Iris pigment epithelial cell (primary cell): Measurements from ENCODE around the gene ATXN7.

Source experiments
- DNase-seq: peaks from one replicate; pipeline ENCODE4 v3.0.0-alpha.2; 2011; ENCODE audit warnings: low read depth

ATXN7 gene

DNA sequence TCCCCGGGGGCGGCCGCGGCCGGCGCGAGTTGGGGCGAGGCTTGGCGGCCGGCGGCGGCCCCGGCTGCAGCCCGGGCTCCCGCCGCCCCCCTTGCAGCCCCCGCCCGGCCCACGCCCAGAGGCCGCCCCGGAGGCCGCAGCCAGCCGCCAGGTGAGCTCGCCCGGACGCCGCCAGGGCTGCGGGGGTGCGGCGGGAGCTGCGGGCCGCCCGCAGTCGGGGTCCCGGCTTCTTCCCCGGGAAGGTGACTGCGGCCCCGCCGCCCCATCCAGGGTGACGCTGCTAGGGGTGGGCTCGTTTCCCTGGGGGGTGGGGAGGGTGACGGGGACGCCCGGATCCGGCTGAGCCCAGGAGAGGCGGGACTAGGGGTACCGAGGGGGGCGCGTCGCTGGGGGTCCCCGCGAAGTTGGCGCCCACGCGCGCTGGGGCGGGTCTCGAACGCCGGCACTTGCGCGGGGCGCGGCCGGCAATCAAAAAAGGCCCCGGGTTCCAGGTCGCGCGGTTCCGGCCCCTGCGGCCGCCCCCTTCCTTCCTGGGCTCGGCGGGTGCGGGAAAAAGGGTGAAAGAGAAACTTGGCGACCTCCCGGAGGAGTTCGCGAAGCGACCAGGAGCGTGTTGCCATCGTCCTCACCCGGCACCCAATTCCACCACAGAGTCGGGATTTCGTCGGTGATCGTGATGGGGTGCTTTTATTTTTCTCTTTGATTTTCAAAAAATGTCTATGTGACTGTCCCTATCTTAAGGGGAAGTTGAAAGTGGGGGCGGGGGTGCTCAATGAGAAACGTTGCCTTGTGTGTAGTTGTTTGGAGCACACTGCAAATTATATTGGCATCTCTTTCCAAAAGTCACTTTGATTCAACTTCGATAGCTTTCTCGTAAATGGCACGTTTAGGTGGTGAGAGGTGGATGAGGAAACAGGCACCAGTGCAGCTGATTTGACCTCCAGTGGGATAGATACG lies 619 bp downstream of the ATXN7 start:
- peak; percentile 9 for DNase-seq

DNA sequence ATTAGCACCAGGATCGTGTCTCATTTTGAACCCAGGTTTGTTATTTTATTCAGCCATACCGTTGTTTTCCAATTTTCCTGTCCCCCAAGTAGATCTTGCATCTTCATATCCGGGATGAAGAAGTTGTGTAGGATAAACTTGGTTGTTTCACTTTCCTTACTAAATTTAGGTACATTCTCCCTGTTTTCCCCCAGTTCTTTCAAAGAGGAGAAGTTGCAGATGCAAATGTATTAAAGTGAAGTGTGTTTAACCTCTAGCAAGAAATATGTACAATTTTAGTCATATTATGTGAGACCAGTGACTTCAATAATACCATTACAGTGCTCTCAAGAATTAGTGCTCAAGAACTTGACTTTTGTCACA lies 1.3 kb downstream of the ATXN7 start:
- no peak for DNase-seq

DNA sequence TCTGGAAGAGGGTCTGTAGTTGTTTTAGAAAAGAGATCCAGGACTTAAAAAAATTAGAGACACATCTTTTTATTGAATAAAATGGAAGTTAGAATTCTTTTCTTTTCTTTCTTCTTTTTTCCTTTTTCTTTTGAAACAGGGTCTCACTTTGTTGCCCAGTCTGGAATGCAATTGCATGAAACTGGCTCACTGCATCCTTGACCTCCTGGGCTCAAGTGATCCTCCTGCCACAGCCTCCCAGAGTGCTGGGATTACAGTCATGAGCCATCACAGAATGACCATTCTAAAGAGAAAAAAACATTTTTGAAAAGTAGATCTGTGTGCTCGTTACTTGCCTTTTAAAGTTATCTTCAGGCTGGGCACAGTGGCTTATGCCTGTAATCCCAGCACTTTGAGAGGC lies 3.6 kb downstream of the ATXN7 start:
- no peak for DNase-seq

GRCh38 chr3:63869940-63870614 lies 6.4 kb downstream of the ATXN7 start:
- no peak for DNase-seq

- no peak for DNase-seq
Observed at GRCh38 chr3:63870615-63871005, 6.9 kb downstream of the ATXN7 start.

- DNase-seq = peak; percentile 93
Observed at GRCh38 chr3:63872135-63872924, 8.7 kb downstream of the ATXN7 start.

DNA sequence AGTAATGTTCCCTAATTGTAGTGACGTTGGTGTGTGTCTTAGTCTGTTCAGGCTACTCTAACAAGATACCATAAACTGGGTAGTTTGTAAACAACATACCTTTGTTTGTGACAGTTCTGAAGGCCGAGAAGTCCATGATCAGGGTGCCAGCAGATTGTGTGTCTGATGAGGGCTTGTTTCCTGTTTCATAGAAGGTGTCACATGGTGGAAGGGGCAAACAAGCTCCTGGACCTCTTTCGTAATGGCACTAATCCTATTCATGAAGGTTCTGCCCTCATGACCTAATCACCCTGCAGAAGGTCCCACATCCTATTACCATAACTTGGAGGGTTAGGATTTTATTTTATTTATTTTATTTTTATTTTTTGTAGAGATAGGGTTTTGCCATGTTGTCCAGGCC lies 11.1 kb downstream of the ATXN7 start:
- no peak for DNase-seq

DNA sequence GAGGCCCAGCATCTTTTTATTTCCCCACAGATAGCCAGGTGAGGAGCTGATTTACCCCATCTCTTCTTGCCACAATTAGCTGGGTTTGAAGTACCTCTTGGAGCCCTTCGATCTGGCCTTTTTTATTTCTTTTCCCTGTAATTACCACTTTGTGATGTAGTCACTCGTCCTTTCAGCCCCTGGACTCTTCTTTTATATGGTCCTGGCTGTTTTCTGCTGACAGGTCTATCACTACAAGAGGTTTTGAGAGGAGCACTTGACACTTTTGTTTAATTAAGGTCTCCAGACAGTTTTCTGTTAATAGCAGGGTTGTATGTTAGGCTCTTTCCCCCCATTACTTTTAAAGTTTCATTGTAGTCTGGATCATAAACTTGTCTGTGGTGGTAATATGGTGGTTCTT lies 11.8 kb downstream of the ATXN7 start:
- no peak for DNase-seq

DNA sequence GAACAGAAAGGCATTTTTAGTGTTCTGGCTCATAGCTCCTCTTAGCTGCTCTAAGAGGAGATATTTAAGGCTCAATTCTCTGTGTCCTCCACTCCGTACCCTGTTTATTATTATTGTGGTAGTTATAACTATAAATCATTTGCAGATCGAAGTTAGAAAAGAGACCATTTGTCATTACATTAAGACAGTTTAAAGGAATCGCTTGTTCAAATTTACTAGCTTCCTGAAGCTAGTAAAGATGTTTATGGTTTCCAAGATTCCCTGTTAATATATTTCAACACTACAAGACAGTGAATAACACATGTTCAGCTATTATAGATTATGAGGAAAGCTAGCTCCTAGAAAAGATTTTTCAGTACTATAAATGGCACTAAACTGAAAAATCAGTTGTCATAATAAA lies 12.6 kb downstream of the ATXN7 start:
- no peak for DNase-seq

DNA sequence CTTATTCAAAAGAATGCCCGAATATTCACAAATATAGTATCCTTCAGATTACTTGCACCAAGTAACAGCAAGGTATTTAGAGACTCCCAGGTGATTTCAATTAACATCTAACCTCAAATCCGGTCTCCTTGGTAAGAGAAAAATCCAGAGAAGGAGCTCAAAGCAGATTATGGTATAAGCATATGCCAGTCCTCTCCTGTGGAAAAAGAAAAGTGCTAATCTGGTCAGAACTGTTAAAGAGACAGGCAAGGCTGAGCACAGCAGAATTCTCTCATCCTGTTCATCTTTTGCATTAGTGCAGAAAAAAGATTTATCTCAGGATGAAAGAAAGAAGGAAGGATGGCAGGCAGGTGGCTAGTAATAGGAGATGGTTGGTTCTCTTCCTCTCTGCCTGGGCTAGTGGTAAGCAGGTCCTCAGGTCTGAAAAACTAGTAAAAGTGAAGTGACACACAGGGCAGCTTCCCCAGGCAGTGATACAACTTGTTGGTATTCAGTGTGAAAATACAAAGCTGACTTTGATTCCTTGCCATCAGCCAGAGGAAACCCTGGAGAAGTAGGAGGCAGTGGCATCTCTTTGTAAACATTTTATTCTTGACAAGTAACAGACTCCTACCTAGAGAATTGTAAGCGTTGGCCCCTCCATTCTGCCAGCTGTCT lies 14.2 kb downstream of the ATXN7 start:
- peak; percentile 47 for DNase-seq

- no peak for DNase-seq
Observed at GRCh38 chr3:63878394-63879060, 14.9 kb downstream of the ATXN7 start.

- no peak for DNase-seq
Observed at GRCh38 chr3:63880653-63881052, 17.0 kb downstream of the ATXN7 start.

DNA sequence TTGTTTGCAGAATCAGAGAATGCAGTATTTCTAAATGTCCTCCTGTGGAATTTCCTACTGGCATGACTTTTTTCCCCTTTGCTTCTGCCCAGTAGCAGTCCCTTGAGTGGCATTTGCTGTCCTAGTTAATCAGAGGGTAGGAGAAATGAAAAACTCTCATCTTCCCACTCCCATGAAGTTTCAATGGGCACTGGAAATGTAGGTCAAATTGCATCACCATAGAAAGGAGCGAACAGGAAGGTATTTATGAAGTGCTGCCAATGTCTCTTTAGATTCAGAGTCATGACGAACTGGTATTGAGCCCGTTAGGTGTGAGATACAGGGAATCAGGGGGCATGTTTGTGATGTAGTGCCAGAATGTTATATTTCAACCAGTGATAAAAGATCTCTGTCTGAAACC lies 23.2 kb downstream of the ATXN7 start:
- DNase-seq = peak; percentile 47

DNA sequence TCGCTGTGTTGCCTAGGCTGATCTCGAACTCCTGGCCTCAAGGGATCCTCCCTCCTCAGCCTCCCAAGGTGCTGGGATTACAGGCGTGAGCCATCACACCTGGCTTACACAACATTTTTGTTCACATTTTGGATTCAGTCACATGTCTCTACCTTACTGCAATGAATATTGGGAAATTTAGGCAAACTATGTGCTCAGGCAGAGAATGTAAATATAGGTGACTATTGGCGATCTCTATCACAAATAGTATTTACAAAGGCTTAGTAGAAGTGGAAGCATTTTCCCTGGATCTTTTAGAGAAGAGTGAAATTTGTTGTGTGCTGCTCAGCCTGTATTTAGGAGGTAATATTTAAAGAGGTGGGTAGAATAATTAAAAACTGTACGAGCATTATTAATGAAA lies 27.9 kb downstream of the ATXN7 start:
- no peak for DNase-seq

DNA sequence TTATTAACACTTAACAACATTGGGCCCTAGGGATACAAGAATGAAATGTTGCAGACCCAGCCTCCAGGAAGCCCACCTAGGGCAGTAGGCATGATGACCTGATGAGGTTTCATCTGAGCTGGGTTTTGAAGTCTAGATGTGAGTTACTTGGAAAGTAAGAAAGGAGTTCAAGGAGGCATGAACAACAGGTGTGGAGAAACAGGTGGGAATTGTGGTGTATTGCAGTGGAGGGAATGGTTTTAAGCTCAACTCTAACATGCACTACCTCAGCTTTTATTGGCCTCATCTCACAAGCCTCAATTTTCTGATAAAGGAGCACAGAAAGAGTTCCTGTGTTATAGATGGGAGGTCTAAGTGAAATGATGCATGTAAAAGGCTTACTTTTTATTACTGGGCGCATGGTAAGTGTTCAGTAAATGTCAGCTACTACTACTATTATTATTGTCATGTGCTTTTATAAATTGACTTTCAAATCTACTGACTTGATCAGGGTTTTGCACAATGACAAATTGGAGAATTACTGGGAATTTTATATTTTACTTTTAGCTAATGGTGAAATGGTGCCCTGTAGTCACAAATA lies 29.2 kb downstream of the ATXN7 start:
- no peak for DNase-seq

DNA sequence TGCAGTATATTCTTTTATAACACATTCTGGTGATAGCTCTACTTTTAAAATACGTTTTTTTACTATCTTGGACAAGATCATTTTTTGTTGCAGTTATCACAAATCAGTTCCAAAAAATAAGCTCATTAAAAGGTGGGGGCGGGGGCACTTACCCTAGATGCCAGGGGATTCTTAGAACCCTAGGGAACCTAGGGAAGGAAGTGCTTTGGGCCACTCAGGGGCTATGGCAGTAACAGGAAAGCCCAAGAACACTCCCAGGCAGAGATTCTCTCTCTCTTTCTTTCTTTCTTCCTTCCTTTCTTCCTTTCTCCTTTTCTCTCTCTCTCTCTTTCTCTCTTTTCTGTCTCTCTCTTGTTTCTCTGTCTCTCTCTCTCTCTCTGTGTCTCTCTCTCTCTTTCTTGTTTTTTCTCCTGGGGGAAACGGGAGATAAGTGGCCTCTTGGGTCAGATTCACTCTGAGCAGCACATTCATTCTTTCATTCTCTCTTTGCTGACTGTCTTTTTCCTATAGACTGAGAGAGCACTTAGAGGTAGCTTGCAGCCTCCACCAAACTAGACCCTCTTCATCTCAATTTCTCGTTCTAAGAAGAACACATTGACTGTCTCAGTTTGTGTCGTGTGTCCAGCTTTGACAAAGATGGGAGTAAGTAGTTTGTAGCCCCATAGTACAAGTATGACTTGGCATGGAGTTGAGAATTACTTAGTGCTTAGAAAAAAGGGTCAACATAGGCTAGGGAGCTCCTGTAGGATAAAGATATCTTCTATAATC lies 31.9 kb downstream of the ATXN7 start:
- DNase-seq = no peak

GRCh38 chr3:63896332-63897030 lies 32.8 kb downstream of the ATXN7 start:
- DNase-seq = no peak

GRCh38 chr3:63900010-63900409 lies 36.3 kb downstream of the ATXN7 start:
- DNase-seq = no peak

DNA sequence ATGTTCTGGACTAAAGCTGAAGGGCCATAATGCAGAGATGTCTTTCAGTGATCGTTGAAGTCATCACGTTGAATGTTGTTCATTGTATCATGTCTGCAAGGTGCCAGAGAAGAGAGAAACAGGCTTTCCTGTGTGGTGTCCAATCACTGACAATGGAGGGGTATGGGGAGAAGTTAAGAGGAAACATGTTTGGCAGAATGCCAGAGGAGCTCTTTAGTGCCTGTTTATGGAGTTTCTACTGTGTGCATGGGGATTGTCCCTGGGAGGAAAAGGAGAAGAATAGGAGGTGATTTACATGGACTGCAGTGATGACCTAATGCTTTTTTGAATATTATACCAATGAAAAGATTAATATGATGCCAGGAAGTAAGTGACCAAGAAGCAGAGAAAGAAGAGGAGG lies 36.8 kb downstream of the ATXN7 start:
- DNase-seq = no peak
